Gastroesophageal sphincter (tissue), 3 donors: ENCODE results near the gene AXIN1.

ENCODE experiments used
- CTCF ChIP-seq, 4 experiments: fragments of 200-600 bp in 2 of 4; fragments of 450-650 bp in 2 of 4; sonication (generic) in 1 of 4; IDR thresholded peaks; one replicate each; pipeline ENCODE4 v1.5.1; 2017 to 2019; ENCODE audit warnings: antibody characterized with exemption in 4 of 4, mild to moderate bottlenecking in 2 of 4, moderate library complexity in 2 of 4
- POLR2A ChIP-seq, 2 donors: fragments of 450-650 bp; IDR thresholded peaks; one replicate each; pipeline ENCODE4 v1.6.1; 2017; ENCODE audit warnings: antibody characterized with exemption in 2 of 2, mild to moderate bottlenecking in 2 of 2, moderate library complexity in 1 of 2
- POLR2AphosphoS5 ChIP-seq: sonication (generic); formaldehyde crosslinking; IDR thresholded peaks from one replicate; pipeline ENCODE4 v1.6.1; 2017; ENCODE audit warnings: antibody characterized with exemption

- TF ChIP-seq POLR2A (IDR thresholded peaks at IDR 0.05) (no peak), CTCF (IDR thresholded peaks at IDR 0.05) (no peak), POLR2AphosphoS5 (no peak)
Observed at GRCh38 chr16:260326-260725, 92.2 kb downstream of the AXIN1 start.
